Astrocyte of the cerebellum (primary cell): ENCODE measurements around the gene LTBP2.

Source experiments
- DNase-seq: peaks from one replicate; pipeline ENCODE4 v3.0.0-alpha.2; 2011; ENCODE audit warnings: low read depth
- H3K4me3 ChIP-seq: 2 replicates; pipeline ENCODE4 v1.5.1; 2011; ENCODE audit warnings: mild to moderate bottlenecking, low read depth, low read length, moderate library complexity
- in situ Hi-C: cut with HindIII; loops from 2 replicates; pipeline ENCODE4 v1.10.0; 2017; ENCODE audit warnings: low sequenced_read_pairs
- TF ChIP-seq, protein P1 (sequence below): IDR thresholded peaks from 2 replicates; pipeline ENCODE4 v1.5.1; 2012; ENCODE audit warnings: low read length, low read depth, moderate library complexity, mild to moderate bottlenecking; ENCODE audit errors: missing control alignments

Gene LTBP2

DNA sequence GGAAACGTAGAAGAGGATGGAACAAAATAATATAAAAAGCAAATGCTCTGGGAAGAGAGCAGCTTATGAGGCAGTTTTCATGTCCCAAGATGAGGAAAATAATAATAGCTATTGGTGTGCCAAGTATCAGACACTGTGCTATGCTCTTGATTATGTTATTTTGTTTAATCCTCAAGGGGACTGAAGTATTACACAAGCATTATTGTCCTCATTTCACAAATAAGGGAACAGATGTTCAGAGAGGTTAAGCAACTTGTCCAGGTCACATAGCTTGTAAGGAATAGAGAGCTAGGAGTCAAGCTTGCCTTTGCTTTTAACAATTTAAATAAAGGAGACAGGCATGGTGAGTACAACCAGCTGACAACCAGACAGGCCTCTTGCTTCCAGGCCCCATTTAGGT lies 26.9 kb upstream of the LTBP2 start:
- DNase-seq = no peak
- in situ Hi-C loops = no loop called here
- H3K4me3 ChIP-seq = no peak overlapping the region
- TF ChIP-seq, protein P1, sequence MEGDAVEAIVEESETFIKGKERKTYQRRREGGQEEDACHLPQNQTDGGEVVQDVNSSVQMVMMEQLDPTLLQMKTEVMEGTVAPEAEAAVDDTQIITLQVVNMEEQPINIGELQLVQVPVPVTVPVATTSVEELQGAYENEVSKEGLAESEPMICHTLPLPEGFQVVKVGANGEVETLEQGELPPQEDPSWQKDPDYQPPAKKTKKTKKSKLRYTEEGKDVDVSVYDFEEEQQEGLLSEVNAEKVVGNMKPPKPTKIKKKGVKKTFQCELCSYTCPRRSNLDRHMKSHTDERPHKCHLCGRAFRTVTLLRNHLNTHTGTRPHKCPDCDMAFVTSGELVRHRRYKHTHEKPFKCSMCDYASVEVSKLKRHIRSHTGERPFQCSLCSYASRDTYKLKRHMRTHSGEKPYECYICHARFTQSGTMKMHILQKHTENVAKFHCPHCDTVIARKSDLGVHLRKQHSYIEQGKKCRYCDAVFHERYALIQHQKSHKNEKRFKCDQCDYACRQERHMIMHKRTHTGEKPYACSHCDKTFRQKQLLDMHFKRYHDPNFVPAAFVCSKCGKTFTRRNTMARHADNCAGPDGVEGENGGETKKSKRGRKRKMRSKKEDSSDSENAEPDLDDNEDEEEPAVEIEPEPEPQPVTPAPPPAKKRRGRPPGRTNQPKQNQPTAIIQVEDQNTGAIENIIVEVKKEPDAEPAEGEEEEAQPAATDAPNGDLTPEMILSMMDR = no peak

DNA sequence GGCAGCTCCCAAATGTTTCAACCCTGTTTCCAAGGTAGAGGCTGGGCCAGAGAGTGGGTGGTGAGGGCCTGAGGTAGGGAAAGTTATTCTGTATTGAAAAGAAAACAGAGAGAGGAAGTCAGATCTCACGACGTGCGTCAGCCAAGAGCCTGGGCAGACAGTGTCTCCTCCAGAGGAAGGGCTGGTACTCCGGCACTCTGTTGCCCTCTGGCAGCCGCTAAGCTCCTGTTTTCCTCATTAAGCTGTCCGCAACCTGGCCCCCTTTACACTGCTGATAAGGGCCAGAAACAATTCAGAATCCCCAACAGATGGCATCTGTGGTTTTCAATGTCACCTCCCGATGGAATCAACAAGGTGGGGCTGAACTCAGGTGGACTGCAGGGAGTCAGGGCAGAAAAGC lies 26.0 kb upstream of the LTBP2 start:
- in situ Hi-C loops = no loop called here
- DNase-seq = no peak
- TF ChIP-seq, protein P1 = no peak
- no peak overlapping the region for H3K4me3 ChIP-seq

DNA sequence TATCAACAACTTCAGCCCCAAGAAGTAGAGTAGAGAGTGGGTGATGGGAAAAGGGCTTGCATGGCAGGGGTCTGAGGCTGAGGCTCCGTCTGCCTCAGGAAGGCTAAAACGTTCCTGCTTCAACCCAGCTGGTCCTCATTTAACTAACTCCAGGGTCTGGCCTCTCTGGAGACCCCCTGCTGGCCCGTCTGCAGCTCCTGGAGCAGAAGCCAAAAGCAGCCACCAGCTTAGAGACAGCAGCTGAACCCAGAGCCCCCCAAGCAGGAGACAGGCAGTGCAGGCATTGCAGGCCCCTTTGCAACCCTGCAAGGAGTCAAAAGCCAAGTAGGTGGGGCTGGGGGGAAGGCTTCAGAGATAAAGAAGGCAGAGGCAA lies 25.1 kb upstream of the LTBP2 start:
- in situ Hi-C loops = no loop called here
- no peak for DNase-seq
- H3K4me3 ChIP-seq = no peak overlapping the region
- TF ChIP-seq, protein P1 = no peak

DNA sequence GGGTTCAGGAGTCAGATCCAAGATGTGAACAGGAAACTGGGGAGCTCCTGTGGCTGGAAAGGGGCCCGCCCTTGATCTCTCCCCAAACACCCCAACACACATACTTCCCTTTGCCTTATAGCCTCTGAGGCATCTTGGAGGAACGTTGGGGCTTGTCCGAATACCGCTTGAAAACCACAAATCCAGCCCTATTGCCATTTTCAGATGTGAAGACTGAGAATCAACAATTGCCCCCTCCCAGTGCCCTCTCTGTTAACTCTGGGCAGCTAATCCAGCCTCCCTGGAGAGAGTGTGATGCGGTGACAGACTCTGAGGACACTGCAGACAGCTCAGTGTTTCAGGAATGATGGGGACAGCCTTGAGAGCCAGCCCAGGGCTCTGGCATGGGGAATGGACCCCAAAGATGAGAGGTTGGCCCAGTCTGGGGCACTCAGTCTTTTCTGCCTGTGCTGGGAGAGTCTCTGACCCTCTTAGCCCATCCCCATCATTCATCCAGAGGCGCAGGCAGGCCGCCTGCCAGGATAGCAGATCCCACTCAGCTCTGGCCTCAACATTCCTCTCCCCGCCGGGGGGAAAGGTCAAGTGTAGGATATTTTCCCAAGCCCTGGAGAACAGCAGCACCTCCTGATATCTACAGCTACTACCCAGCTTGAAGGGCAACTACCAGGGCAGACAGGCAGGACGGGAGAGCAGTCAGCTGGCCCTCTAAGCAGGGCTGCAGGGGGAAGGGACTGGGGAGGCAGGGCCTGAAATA lies 24.6 kb upstream of the LTBP2 start:
- in situ Hi-C loops = no loop called here
- no peak for DNase-seq

DNA sequence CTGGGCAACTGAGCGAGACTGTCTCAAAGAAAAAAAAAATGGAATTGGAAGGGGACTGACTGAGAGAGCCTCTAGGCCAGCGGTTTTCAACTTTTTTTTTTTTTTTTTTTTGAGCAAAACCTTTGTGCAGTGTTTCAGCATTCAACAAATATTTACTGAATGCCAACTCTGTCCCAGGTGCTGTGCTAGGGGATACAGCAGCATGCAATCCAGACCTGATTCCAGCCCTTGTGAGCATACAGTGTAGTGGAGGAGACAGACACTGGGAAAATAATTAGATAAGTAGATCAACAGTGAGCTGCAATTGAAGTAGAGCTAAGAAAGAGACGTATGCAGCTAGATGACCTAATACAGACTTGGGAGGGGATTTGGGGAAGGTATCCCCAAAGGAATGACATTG lies 23.8 kb upstream of the LTBP2 start:
- DNase-seq = no peak
- no peak overlapping the region for H3K4me3 ChIP-seq
- in situ Hi-C loops = no loop called here
- TF ChIP-seq, protein P1 = no peak

More for the DNA sequence above, 24.6 kb upstream of the LTBP2 start:
- H3K4me3 ChIP-seq = no peak overlapping the region
- TF ChIP-seq, protein P1 = no peak

DNA sequence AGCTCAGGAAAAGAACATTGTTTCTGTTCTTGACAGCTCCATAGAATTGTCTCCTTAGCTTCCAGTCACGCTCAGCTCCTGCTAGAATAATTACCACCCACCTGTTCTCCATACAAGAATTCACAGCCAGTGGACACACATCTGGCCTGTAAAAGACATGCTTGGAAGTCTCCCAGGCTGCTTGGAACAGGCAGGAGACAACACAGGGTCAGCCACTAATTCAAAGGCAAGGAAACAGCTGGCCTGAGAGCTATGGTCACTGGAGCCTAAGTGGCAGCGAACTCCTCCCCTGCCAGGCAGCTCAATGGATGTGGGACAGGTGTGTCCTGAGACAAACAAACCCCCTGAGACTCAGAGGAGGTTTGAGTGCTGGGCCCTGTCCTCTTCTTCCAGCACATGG lies 22.9 kb upstream of the LTBP2 start:
- TF ChIP-seq, protein P1 = no peak
- no peak for DNase-seq
- H3K4me3 ChIP-seq = no peak overlapping the region
- in situ Hi-C loops = no loop called here
